Loucy (cell line): ENCODE results near the gene KIAA1549.

Source experiments
- CTCF ChIP-seq: fragments of 200-600 bp; sonication (generic); conservative IDR thresholded peaks from 2 replicates; pipeline ENCODE4 v1.5.1; 2014; ENCODE audit warnings: mild to moderate bottlenecking, antibody characterized with exemption, low read length
- EZH2phosphoT487 ChIP-seq: fragments of 200-600 bp; IDR thresholded peaks from 2 replicates; pipeline ENCODE4 v1.6.1; 2018; ENCODE audit warnings: antibody characterized with exemption, mild to moderate bottlenecking, moderate library complexity, borderline replicate concordance

- TF ChIP-seq CTCF (no peak), EZH2phosphoT487 (no peak)
Measured at GRCh38 chr7:138875794-138876193, 105.4 kb downstream of the KIAA1549 start.
